WTC11 (cell line): ENCODE data around the gene CXCL11. TPM values are rescaled to one million over a fixed set of nuclear protein-coding genes. Genes with fewer than 3 reads are reported as not detected.

Experiments used
- ATAC-seq: fragments of 200-7000 bp; cut with Tn5 transposase; 2 replicates; pipeline ENCODE4 v1.10.0; 2021; ENCODE audit warnings: mild to moderate bottlenecking, moderate library complexity
- CTCF ChIA-PET: fragments of 300-600 bp; sonication (Branson Sonifier 250); formaldehyde crosslinking; loops from one replicate; lab custom pipeline; 2021; ENCODE audit warnings: antibody characterized with exemption; lab: Charles Lee
- POLR2A ChIA-PET: fragments of 350-600 bp; sonication (Branson Sonifier 250); formaldehyde crosslinking; loops from one replicate; lab custom pipeline; 2021; ENCODE audit warnings: antibody characterized with exemption; lab: Charles Lee
- DNase-seq: peaks from one replicate; pipeline ENCODE4 v3.0.0; 2021; ENCODE audit warnings: low spot score
- H3K27ac Mint-ChIP-seq: 2 replicates; pipeline ENCODE4 v1.8.0; 2021; ENCODE audit warnings: mixed read lengths
- H3K27me3 Mint-ChIP-seq: 2 replicates; pipeline ENCODE4 v1.8.0; 2021; ENCODE audit warnings: low read depth, mild to moderate bottlenecking, moderate library complexity, mixed read lengths
- H3K36me3 Mint-ChIP-seq: 2 replicates; pipeline ENCODE4 v1.8.0; 2021; ENCODE audit warnings: mixed read lengths
- H3K4me1 Mint-ChIP-seq: 2 replicates; pipeline ENCODE4 v1.8.0; 2022; ENCODE audit warnings: mixed read lengths
- H3K4me3 Mint-ChIP-seq: 2 replicates; pipeline ENCODE4 v1.8.0; 2021; ENCODE audit warnings: mild to moderate bottlenecking, moderate library complexity, mixed read lengths
- H3K9me3 Mint-ChIP-seq: 2 replicates; pipeline ENCODE4 v1.8.0; 2021; ENCODE audit warnings: mixed read lengths
- AFF4 ChIP-seq: sonication (generic); formaldehyde crosslinking; IDR thresholded peaks from 2 replicates; pipeline ENCODE4 v1.8.1; 2023; ENCODE audit warnings: mild to moderate bottlenecking, missing genetic modification reagents, borderline replicate concordance
- AR ChIP-seq: fragments of 250-450 bp; sonication (Bioruptor Pico); IDR thresholded peaks from 2 replicates; pipeline ENCODE4 v1.9.0; 2021; ENCODE audit warnings: mild to moderate bottlenecking
- ATF1 ChIP-seq: sonication (generic); formaldehyde crosslinking; IDR thresholded peaks from 2 replicates; pipeline ENCODE4 v1.8.1; 2023; ENCODE audit warnings: mild to moderate bottlenecking, moderate library complexity, missing genetic modification reagents
- CTCF ChIP-seq: fragments of 200-600 bp; IDR thresholded peaks from 2 replicates; pipeline ENCODE4 v1.8.0; 2022; ENCODE audit warnings: antibody characterized with exemption
- ELF4 ChIP-seq: sonication (generic); formaldehyde crosslinking; IDR thresholded peaks from 2 replicates; pipeline ENCODE4 v1.8.1; 2022; ENCODE audit warnings: low read depth, mild to moderate bottlenecking, moderate library complexity, missing genetic modification reagents
- FOXJ3 ChIP-seq: sonication (generic); formaldehyde crosslinking; IDR thresholded peaks from 2 replicates; pipeline ENCODE4 v1.9.0; 2021; ENCODE audit warnings: missing genetic modification reagents, mild to moderate bottlenecking, borderline replicate concordance
- FOXK1 ChIP-seq: sonication (generic); formaldehyde crosslinking; IDR thresholded peaks from 2 replicates; pipeline ENCODE4 v1.8.0; 2022; ENCODE audit warnings: mild to moderate bottlenecking, moderate library complexity, missing genetic modification reagents
- FOXP4 ChIP-seq: sonication (generic); formaldehyde crosslinking; IDR thresholded peaks from 2 replicates; pipeline ENCODE4 v1.8.0; 2022; ENCODE audit warnings: mild to moderate bottlenecking, missing genetic modification reagents
- GRHL2 ChIP-seq: fragments of 250-450 bp; sonication (Bioruptor Pico); IDR thresholded peaks from 2 replicates; pipeline ENCODE4 v1.8.0; 2022; ENCODE audit warnings: mild to moderate bottlenecking, moderate library complexity; ENCODE audit not compliant: insufficient replicate concordance, severe bottlenecking
- IRF2 ChIP-seq: sonication (generic); formaldehyde crosslinking; IDR thresholded peaks from 2 replicates; pipeline ENCODE4 v1.8.0; 2022; ENCODE audit warnings: low read depth, missing genetic modification reagents, borderline replicate concordance
- NFE2L1 ChIP-seq: sonication (generic); formaldehyde crosslinking; IDR thresholded peaks from 2 replicates; pipeline ENCODE4 v1.8.1; 2023; ENCODE audit warnings: missing genetic modification reagents
- SP1 ChIP-seq: sonication (generic); formaldehyde crosslinking; conservative IDR thresholded peaks from 2 replicates; pipeline ENCODE4 v1.8.1; 2022; ENCODE audit warnings: missing genetic modification reagents
- STAT6 ChIP-seq: sonication (generic); formaldehyde crosslinking; conservative IDR thresholded peaks from 2 replicates; pipeline ENCODE4 v1.8.1; 2023; ENCODE audit warnings: mild to moderate bottlenecking, low read depth, missing genetic modification reagents, moderate library complexity
- TCF7 ChIP-seq: sonication (generic); formaldehyde crosslinking; IDR thresholded peaks from 2 replicates; pipeline ENCODE4 v1.8.0; 2022; ENCODE audit warnings: mild to moderate bottlenecking, low read depth, missing genetic modification reagents, moderate library complexity
- ZNF219 ChIP-seq: sonication (generic); formaldehyde crosslinking; IDR thresholded peaks from 2 replicates; pipeline ENCODE4 v1.8.0; 2023; ENCODE audit warnings: missing genetic modification reagents, mild to moderate bottlenecking, borderline replicate concordance
- ZNF263 ChIP-seq: sonication (generic); formaldehyde crosslinking; IDR thresholded peaks from 2 replicates; pipeline ENCODE4 v1.8.1; 2022; ENCODE audit warnings: low read depth, mild to moderate bottlenecking, moderate library complexity, missing genetic modification reagents
- ZNF317 ChIP-seq: sonication (generic); formaldehyde crosslinking; IDR thresholded peaks from 2 replicates; pipeline ENCODE4 v1.8.1; 2023; ENCODE audit warnings: low read depth, mild to moderate bottlenecking, moderate library complexity, missing genetic modification reagents, borderline replicate concordance
- total RNA-seq: library from RNA; stranded (reverse); gene quantifications from 3 replicates; pipeline ENCODE4 v1.2.3, GENCODE V29; 2021

Gene CXCL11
- total RNA-seq, 1 experiment from 2014 or later: 0.20 TPM

GRCh38 chr4:76058302-76058701 lies 22.4 kb upstream of the CXCL11 start:
- DNase-seq: no peak
- H3K27ac Mint-ChIP-seq: no peak overlapping the region
- H3K4me3 Mint-ChIP-seq: no peak overlapping the region
- CTCF ChIA-PET: interaction anchor here (1.4 to 2.2 kb wide), 4 partner anchors 29 to 162 kb away, joined by 4 to 8 read pairs (median 7); no protein-coding TSS in a partner anchor
- peaks cover 28% of the 10 kb centered on the region for H3K4me1 Mint-ChIP-seq
- no peak for TF ChIP-seq IRF2 (CRISPR knock-in tag)
- no peak for TF ChIP-seq STAT6 (CRISPR knock-in tag)
- no peak for TF ChIP-seq ATF1 (CRISPR knock-in tag)
- TF ChIP-seq NFE2L1 (CRISPR knock-in tag): no peak
- TF ChIP-seq, all 79 proteins: peak for 0
- POLR2A ChIA-PET: interaction anchor here (0.5 kb wide), 1 partner anchor 241 kb away, joined by 3 read pairs; no protein-coding TSS in a partner anchor
- H3K27me3 Mint-ChIP-seq: no peaks in the 10 kb centered on the region
- no peak for ATAC-seq
- no peaks in the 10 kb centered on the region for H3K36me3 Mint-ChIP-seq
- H3K9me3 Mint-ChIP-seq: no peaks in the 10 kb centered on the region

GRCh38 chr4:76055421-76055820 lies 19.6 kb upstream of the CXCL11 start:
- H3K4me1 Mint-ChIP-seq: peaks cover 28% of the 10 kb centered on the region
- TF ChIP-seq CTCF (no peak), ATF1 (CRISPR knock-in tag) (no peak), GRHL2 (no peak), FOXP4 (CRISPR knock-in tag) (no peak), ZNF219 (CRISPR knock-in tag) (no peak), SP1 (no peak), FOXK1 (CRISPR knock-in tag) (no peak), ELF4 (CRISPR knock-in tag) (no peak), FOXJ3 (no peak), AFF4 (CRISPR knock-in tag) (no peak), ZNF317 (CRISPR knock-in tag) (no peak), AR (CRISPR knock-in tag) (no peak), TCF7 (CRISPR knock-in tag) (no peak), ZNF263 (CRISPR knock-in tag) (no peak)
- DNase-seq: no peak
- ATAC-seq: no peak
- H3K27ac Mint-ChIP-seq: no peak overlapping the region
- ChIA-PET POLR2A (no interaction called here), CTCF (interaction anchor here (1.2 to 3.4 kb wide), 4 partner anchors 31 to 207 kb away, joined by 3 to 23 read pairs (median 8); no protein-coding TSS in a partner anchor)
- H3K9me3 Mint-ChIP-seq: no peaks in the 10 kb centered on the region
- no peaks in the 10 kb centered on the region for H3K27me3 Mint-ChIP-seq
- H3K4me3 Mint-ChIP-seq: no peak overlapping the region
- H3K36me3 Mint-ChIP-seq: no peaks in the 10 kb centered on the region
